ENCODE measurements around the gene DENND6B. TPM values are rescaled to one million over a fixed set of nuclear protein-coding genes. Genes with fewer than 3 reads are reported as not detected.
"Not testable (repeated sequence)": the region's sequence is repeated elsewhere in the genome, so short reads cannot be mapped to it uniquely, and the experiment has no call there.

The DENND6B gene, protein sequence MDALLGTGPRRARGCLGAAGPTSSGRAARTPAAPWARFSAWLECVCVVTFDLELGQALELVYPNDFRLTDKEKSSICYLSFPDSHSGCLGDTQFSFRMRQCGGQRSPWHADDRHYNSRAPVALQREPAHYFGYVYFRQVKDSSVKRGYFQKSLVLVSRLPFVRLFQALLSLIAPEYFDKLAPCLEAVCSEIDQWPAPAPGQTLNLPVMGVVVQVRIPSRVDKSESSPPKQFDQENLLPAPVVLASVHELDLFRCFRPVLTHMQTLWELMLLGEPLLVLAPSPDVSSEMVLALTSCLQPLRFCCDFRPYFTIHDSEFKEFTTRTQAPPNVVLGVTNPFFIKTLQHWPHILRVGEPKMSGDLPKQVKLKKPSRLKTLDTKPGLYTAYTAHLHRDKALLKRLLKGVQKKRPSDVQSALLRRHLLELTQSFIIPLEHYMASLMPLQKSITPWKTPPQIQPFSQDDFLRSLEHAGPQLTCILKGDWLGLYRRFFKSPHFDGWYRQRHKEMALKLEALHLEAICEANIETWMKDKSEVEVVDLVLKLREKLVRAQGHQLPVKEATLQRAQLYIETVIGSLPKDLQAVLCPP
- total RNA-seq, result 4.7 TPM in 2 replicates
- polyA plus RNA-seq (2012), result 9.7 TPM

GRCh38 chr22:50326956-50327710 is at the start of gene DENND6B:
Gene DENND6B, minus strand, starts transcription at chr22:50327012. Its CDS starts 24 bp downstream, at chr22:50326988.
- peak; percentile 83 for DNase-seq (ENCODE audit: low read depth)

DNA sequence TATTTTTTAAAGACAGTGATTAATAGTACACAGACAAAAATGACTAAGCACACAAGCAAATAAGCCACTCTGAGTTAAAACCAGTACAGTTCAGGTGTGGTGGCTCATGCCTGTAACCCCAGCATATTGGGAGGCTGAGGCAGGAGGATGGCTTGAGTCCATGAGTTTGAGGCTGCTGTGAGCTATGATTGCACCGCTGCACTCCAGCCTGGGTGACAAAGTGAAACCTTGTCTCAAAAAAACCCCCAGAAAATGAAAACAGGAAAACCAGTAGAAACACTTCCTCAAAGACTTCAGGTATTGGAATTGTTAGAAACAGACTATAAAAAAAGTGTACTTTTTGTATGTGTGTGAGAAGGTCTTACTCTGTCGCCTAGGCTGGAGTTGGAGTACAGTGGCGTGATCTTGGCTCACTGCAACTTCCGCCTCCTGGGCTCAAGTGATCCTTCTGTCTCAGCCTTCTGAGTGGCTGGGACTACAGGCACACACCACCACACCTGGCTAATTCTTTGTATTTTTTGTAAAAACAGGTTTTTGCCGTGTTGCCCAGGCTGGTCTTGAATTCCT is 49.4 kb upstream of the DENND6B start:
- DNase-seq (ENCODE audit: low read depth), result no peak

DNA sequence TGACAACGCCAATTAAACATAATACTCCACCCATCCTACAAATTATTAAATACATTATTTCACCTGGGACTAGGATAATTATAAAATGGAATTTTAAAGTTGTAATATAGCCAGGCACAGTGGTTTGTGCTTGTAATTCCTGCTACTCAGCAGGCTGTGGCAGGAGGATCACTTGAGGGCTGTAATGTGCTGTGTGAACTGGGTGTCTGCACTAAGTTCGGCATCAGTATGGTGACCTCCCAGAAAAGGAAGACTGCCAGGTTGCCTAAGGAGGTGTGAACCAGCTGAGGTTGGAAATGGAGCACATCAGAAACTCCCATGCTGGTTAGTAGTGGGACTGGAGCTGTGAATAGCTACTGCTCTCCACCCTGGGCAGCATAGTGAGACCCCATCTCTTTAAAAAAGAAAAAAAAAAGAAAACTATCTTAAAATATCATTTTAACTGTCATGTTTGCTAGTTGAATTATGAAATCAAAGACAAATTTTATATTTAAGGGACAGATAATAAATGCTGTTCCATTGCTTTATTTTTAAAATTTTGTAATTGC is 44.4 kb upstream of the DENND6B start:
- no peak for DNase-seq (ENCODE audit: low read depth)

DNA sequence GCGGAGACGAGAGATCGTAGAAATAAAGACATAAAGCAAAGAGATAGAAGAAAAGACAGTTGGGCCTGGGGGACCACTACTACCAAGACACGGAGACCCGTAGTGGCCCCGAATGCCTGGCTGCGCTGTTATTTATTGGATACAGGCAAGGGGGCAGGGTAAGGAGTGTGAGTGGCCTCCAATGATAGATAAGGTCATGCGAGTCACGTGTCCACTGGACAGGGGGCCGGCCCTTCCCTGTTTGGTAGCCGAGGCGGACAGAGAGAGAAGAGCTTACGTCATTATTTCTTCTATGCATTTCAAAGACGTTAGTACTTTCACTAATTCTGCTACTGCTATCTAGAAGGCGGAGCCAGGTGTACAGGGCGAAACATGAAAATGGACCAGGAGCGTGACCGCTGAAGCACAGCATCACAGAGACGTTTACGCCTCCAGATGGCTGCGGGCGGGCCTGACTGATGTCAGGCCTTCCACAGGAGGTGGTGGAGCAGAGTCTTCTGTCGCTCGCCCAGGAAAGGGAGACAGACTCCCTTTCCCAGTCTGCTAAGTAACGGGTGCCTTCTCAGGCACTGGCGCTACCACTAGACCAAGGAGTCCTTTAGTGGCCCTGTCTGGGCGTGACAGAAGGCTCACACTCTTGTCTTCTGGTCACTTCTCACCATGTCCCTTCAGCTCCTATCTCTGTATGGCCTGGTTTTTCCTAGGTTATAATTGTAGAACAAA is 41.1 kb upstream of the DENND6B start:
- DNase-seq (ENCODE audit: low read depth), result no peak

DNA sequence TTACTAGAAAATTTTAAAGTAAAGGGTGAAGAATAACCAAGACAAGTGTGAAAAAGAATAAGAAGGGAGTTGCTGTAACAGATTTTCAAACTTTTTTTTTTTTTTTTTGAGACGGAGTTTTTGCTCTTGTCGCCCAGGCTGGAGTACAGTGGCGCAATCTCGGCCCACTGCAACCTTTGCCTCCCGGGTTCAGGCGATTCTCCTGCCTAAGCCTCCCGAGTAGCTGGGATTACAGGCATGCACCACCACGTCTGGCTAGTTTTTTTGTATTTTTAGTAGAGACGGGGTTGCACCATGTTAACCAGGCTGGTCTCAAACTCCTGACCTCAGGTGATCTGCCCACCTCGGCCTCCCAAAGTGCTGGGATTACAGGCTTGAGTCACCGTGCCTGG is 37.0 kb upstream of the DENND6B start:
- not testable (repeated sequence) for DNase-seq (ENCODE audit: low read depth)

DNA sequence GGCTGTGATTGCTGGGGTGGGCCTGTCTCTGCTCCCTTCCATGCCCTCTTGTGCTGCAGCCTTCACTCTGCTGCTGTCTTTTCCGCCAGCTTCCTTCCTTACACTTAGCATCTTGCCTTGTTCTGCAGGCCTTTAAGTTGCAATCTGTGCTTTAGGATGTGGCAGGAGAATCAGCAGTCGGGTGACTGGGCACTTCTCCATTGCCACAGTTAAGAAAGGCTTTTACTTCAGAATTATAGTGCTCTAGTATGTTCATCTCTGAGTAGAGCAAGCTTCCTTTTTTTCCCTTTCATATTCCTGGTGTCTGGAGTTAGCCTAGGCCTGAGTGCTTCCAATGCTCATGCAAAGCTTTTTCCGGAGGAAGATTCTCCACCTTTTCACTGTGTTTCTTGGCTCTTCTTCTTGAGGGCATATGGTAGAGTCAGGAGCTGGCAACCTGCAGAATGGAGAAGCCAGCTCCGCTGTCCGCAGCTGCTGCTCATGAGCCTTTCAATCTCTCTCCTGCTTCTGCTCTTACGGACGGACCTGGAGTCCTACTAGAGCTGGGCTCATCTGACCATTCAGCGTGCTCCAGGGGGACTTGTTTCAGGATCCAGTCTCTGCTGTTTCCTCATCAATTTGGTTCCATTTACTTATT is 36.5 kb upstream of the DENND6B start:
- no peak for DNase-seq (ENCODE audit: low read depth)

DNA sequence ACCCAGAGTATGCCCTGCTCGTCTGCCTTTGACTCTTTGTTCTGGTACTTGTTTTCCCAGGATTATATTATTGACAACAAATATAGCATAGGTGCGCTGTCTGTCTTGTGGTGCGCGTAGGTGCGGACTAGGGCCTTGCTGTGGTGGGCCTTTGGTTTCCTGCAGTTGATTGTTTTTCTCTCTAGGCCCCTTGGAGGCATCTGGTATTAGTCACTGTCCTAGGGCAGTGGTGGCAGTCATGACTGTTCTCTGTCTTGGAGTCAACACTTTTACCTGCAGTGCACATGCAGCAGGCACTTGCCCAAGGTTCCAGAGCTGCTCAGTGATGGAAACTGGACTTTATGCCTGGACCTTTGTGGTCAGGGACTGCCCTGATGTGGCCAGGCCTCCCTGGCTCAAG is 34.9 kb upstream of the DENND6B start:
- DNase-seq (ENCODE audit: low read depth), result no peak

DNA sequence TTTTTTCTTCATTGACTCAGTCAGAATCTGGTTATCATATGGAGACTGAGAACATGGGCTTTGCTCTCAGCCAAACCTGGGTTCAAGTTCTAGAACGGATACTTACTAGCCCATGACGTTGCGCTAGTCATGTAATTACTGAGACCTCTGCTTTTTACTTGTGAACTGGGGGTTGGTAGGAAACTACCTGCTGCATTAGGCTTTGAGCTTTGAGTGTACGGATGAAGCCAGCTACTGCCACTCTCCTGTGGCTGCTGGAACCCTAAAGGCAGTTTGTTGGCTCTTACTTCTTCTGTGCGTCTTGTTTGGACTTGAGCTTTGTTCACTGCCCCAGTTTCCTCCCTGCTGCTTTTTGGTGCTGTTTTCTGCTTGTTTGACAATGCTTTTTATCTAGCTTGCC is 34.4 kb upstream of the DENND6B start:
- DNase-seq (ENCODE audit: low read depth), result no peak

DNA sequence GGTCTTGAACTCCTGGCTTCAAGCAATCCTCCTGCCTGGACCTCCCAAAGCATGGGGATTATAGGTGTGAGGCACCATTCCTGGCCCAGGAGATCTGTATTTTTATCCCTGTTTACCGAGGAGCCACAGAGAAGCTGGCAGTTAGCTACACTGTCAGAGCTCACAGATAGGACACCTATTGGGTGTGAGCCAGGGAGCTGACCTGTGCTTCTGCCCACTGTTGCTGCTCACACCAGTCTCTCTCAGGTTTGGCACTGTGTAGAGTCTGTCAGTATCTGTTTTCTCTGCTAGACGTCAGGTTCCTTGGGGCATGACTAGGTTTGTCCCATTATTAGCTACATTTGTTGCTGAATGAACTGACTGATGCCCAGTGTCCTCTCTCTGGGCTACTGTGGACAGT is 33.8 kb upstream of the DENND6B start:
- DNase-seq (ENCODE audit: low read depth), result no peak

- no peak for DNase-seq (ENCODE audit: low read depth)
Observed at GRCh38 chr22:50357756-50358155, 30.9 kb upstream of the DENND6B start.

DNA sequence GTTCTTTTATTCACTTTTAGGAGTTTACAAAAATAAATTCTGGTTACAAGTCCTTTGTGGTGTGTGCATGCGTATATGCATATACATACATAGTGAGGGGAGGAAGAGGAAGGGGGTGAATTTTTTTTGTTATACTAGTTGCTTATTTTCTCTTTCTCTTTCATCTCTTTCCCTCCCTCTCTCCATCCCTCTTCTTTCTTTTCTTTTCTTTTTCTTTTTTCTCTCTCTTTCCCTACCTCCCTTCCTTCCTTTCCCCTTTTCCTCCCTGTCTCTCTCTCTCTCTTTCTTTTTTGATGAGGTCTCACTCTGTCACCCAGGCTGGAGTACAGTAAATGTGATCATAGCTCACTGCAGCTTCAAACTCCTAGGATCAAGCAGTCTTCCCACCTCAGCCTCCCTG is 30.4 kb upstream of the DENND6B start:
- DNase-seq (ENCODE audit: low read depth), result no peak

- DNase-seq (ENCODE audit: low read depth), result no peak
Observed at GRCh38 chr22:50356186-50356585, 29.4 kb upstream of the DENND6B start.

DNA sequence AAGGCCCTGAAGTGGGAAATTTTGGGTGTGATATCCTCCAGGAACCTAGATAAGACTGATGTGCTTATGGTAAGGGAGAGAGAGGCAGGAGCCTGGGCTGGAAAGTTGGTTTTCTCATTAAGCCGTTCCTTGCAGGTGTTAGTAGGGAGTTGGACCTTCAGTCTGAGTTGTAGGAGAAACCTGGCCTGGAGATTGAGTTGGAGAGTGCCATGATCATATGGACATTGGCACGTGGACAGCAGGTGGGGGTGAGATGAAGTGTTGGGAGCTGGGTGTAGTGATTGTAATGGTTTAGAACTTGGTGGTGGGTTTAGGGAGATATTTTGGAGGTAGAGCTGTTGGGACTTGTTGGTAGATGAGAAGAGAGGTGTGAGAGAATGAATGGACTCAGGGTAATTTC is 21.2 kb upstream of the DENND6B start:
- no peak for DNase-seq (ENCODE audit: low read depth)

GRCh38 chr22:50347157-50347556 is 20.3 kb upstream of the DENND6B start:
- DNase-seq (ENCODE audit: low read depth), result no peak

- DNase-seq (ENCODE audit: low read depth), result no peak
Observed at GRCh38 chr22:50346470-50346869, 19.7 kb upstream of the DENND6B start.

- no peak for DNase-seq (ENCODE audit: low read depth)
Observed at GRCh38 chr22:50343541-50343935, 16.7 kb upstream of the DENND6B start.

GRCh38 chr22:50342651-50343540 is 16.1 kb upstream of the DENND6B start, which contains the start of gene PPP6R2:
Gene PPP6R2, plus strand, starts transcription at chr22:50343327. Its CDS starts 50,582 bp downstream, at chr22:50393909.
- DNase-seq (ENCODE audit: low read depth), result peak; percentile 74

GRCh38 chr22:50341977-50342650 is 15.3 kb upstream of the DENND6B start:
- peak; percentile 92 for DNase-seq (ENCODE audit: low read depth)
